ENCODE measurements around the gene FBXL4.

FBXL4 gene

GRCh38 chr6:98838975-98839374 lies 108.8 kb downstream of the FBXL4 start:
- DNase-seq (ENCODE audit: low read depth, low spot score), result no peak

- DNase-seq (ENCODE audit: low read depth, low spot score), result no peak
Measured at GRCh38 chr6:98838032-98838431, 109.7 kb downstream of the FBXL4 start.

- no peak for DNase-seq (ENCODE audit: low read depth, low spot score)
Measured at GRCh38 chr6:98836962-98837944, 110.5 kb downstream of the FBXL4 start.

DNA sequence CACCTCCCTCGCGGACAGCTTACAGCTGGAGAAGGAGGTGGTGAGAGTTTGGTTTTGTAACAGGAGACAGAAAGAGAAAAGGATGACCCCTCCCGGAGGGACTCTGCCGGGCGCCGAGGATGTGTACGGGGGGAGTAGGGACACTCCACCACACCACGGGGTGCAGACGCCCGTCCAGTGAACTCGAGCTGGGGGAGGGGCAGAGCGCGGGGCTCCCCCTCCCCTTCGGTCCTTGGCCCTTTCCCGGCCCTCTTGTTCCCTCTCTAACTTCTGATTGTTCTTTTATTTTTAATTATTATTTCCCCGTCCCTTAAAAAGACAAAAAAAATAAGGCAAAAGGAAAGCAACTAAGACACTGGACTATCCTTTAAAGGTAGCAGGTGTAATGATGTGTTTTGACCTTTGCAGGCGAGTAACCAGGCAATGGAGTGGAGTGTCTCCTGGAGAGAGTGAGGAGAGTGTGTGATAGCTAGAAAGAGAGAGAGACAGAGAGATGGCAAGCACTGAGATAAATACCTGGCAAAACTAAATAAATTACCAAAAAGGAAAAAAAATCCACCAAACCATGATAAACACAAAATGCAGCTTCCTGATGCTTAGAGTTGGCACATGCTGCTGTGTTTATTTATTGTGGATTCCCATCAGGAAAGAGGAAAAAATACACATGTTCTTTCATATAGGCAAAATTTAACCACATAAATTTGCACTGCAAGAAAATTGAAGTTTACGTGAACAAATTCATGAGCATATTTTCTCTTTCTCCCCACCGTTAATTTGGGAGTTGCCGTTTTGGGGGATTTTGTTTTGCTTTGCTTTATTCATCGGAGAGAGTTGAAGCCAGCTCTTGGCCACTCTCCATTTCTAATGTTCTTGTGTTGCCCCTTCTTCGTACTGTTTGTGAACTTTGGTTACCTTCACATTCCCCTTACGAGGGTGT lies 111.5 kb downstream of the FBXL4 start:
- DNase-seq (ENCODE audit: low read depth, low spot score), result no peak

- DNase-seq (ENCODE audit: low read depth, low spot score), result no peak
Measured at GRCh38 chr6:98835149-98836024, 112.4 kb downstream of the FBXL4 start.

DNA sequence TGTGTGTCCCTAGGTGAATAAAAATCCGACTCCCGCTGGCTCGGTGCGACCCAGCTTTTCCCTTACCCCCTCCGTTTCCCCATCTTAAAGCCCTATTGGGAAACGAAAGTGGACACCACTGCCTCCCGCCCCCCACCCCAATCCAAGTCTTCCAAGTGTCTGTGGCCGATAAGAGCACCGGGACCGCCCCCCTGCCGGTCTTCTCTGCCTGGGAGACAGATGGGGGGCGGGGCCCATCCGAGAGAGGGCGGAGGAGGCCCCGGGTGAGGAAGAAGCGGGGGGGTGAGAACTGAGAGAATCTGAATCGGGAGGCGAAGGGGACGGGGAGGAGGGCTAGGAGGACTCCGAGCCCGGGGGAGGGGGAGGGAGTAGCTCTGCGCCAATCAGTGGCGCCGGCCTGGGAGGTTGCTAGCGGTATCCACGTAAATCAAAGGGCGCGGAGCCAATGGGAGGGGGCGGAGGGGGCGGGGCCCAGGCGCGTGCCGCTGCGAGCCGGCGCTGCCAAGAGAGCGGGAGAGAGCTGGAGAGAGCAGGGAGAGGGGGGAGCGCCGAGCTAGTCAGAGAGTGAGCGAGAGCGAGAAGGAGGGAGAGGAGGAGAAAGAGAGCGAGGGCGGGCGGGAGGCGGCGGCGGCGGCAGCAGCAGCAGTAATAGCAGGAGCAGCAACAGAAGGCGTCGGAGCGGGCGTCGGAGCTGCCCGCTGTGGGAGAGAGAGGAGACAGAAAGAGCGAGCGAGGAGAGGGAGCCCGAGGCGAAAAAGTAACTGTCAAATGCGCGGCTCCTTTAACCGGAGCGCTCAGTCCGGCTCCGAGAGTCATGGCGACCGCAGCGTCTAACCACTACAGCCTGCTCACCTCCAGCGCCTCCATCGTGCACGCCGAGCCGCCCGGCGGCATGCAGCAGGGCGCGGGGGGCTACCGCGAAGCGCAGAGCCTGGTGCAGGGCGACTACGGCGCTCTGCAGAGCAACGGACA lies 113.4 kb downstream of the FBXL4 start, which contains the start of gene POU3F2:
TSS of gene POU3F2 (plus strand) at position 515 of the 972 bp plus-strand sequence. CDS start at position 815, 300 bp downstream.
- DNase-seq (ENCODE audit: low read depth, low spot score), result no peak

GRCh38 chr6:98833307-98834059 lies 114.3 kb downstream of the FBXL4 start:
- no peak for DNase-seq (ENCODE audit: low read depth, low spot score)

DNA sequence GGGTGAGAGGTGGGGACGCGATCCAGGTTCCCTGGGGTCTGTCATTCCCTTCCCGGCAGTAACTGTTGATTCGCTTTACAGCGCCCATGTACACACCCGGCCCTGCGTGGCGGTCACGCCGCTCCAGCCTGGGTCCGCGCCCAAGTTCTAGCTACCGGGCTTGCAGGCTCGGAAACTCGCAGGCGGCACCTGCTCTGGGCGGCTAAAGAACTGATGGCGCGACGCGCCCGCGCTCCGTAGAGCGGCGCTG lies 114.8 kb downstream of the FBXL4 start:
- no peak for DNase-seq (ENCODE audit: low read depth, low spot score)

- no peak for DNase-seq (ENCODE audit: low read depth, low spot score)
Measured at GRCh38 chr6:98832284-98833056, 115.3 kb downstream of the FBXL4 start.

DNA sequence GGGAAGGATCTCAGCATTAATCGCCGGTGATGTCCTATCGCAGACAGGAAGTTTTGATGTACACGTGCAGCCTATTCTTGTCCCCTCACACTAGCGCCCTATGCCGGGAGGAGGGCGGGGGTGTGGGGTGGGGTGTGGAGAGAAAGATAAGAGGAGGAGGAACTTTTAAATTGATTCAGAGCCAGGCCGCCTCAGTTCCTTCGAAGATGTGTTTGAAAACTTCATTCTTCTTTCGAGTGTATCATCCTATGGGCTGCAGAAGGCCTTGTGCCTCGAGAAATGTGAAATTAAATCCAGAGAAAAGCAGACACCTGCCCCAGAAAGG lies 115.8 kb downstream of the FBXL4 start:
- no peak for DNase-seq (ENCODE audit: low read depth, low spot score)

GRCh38 chr6:98831057-98831958 lies 116.4 kb downstream of the FBXL4 start:
- DNase-seq (ENCODE audit: low read depth, low spot score), result no peak

GRCh38 chr6:98830146-98830545 lies 117.6 kb downstream of the FBXL4 start:
- no peak for DNase-seq (ENCODE audit: low read depth, low spot score)

GRCh38 chr6:98828941-98829411 lies 118.8 kb downstream of the FBXL4 start:
- no peak for DNase-seq (ENCODE audit: low read depth, low spot score)

GRCh38 chr6:98828211-98828788 lies 119.4 kb downstream of the FBXL4 start:
- no peak for DNase-seq (ENCODE audit: low read depth, low spot score)

DNA sequence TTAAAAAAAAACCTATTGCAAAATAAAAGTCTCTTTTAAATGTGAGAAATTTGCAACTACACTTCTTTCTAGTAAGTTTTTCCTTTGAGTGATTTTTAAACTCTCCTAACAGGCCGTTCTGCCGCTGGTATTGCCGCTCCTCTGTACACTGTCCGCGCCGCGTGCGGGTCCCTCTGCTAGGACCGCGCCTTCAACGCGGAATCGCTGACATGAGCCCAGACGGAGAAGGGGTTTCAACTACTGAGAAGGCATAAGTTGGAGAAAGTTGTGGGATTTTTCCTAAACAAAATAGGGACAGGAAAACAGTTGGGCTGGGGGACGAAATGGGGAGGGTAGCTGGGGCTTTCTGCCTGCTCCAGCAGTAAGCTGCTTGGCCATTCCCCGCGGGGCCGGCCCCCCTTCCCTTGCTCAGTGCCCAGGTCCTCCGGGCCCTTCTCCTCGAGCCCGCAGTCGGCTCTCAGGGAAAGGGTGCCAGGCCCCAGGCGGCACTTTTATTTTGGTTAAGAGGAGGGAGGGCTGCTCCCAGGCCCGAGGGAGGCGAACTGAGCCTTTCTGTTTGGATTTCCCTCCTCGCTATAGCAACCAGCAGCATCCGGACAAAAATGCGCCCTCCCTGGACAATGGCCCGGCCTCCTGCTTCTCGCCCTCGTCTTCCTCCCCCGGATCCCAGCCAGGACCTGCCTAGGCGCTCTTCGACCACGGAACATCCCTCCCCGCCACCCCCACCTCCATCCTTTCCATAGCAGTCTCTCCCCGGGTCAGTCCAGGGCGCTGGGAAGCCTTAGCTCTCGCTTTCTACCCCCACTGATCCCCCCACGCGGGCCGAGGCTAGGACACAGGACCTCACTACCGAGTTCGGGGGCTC lies 120.2 kb downstream of the FBXL4 start:
- no peak for DNase-seq (ENCODE audit: low read depth, low spot score)

DNA sequence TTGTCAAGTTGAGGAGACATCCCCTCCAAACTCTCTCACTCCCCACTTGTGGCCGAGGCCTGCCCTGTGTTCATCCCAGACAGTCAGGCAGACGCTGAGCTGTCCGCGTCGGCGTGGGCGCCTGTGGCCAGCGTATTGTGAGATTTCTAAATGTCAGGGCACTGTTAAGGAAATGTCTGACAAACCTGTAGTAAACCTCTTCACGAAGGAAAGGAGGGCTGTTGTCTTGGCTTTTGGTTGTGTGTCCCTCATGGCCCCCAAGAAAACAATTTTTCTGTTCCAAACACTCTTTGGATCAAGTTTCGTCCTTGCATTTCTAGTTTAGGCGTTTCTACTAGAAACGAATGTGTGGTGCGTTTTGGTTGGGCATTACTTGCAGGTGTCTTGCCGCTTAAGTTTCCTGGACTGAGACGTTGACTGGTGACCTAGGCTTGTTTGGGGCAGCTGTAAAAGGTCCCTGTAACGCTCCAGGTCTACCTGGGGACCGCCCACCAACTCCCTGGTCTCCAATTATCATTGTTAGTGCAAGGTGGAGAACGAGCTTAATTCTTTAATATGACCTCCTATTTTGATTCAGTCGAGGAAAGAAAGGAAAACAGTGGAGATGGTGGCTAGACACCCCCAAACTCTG lies 122.0 kb downstream of the FBXL4 start:
- DNase-seq (ENCODE audit: low read depth, low spot score), result no peak

Measured in iPS DF 19.7 (cell line).